ENCODE results near the gene U2AF1.
"Not testable (repeated sequence)": the region's sequence is repeated elsewhere in the genome, so short reads cannot be mapped to it uniquely, and the experiment has no call there.

U2AF1 gene, protein sequence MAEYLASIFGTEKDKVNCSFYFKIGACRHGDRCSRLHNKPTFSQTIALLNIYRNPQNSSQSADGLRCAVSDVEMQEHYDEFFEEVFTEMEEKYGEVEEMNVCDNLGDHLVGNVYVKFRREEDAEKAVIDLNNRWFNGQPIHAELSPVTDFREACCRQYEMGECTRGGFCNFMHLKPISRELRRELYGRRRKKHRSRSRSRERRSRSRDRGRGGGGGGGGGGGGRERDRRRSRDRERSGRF

DNA sequence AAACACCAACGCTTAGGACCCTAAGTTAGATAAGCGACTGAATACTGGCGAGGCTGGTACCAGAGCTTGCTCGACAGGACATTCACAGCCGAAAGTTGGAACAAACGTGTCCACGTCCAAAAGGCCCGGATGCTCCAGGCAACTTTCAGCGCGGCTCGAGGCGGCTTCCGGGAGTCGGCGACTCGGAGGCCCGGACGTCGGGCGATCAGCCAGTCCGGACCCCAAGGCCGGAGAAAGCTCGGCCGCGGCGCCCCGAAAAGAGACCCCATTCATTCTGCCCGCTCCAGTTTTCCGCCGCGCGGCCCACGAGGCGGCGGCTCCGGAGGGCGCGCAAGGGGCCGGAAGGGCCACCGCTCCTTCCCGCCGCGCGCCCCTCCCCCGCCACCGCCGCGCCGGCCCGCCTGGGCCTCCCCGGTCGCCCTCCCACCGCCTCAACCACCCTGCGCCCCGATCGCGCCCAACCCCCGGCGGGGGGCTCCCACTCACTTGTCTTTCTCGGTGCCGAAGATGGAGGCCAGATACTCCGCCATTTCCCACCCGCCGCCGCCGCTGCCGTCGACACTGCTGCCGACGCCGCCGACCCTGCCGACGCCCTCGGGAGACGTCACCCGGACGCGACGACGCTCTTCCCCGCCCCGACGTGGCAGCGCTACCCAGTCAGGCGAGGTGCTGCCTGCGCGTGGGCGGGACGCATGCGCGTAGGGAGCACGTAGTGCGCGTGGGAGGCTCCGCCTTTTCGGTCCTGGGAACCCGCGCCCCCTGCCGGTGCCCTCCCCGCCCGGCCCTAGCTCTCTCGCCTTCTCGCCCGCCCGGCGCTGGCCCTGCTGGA is at the start of gene U2AF1:
U2AF1 (minus strand) TSS at position 606 of the 829 bp plus-strand sequence; CDS start at position 530, 76 bp downstream.
- peak in 1 of 2 donors; percentile 16 for DNase-seq (ENCODE audit: low read depth in 1 of 2, low spot score in 1 of 2)

- not testable (repeated sequence) for DNase-seq (ENCODE audit: low read depth in 1 of 2, low spot score in 1 of 2)
These were observed 46.2 kb upstream of the U2AF1 start for GRCh38 chr21:43153601-43154000.

DNA sequence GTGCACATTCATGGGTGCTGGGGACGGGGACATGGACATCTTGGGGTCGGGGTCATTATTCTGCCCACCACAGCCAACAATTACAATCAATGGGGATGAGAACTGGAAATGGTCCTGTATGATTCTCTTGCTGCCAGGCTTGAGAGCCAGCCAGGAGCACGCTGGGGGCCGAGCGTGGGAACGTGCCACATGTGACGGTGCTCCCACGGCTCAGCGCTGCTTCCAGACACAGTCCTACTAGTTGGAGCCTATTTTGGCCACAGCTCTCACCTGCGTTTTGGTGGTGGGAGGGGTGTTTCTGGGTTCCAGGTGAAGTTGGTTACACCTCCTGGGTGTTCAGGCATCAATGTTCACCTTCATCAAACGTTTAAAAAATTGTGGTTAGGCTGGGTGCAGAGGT is 42.0 kb upstream of the U2AF1 start:
- DNase-seq (ENCODE audit: low read depth in 1 of 2, low spot score in 1 of 2): not testable (repeated sequence)

- DNase-seq (ENCODE audit: low read depth in 1 of 2, low spot score in 1 of 2): not testable (repeated sequence)
These were observed 40.6 kb upstream of the U2AF1 start for GRCh38 chr21:43147999-43148398.

DNA sequence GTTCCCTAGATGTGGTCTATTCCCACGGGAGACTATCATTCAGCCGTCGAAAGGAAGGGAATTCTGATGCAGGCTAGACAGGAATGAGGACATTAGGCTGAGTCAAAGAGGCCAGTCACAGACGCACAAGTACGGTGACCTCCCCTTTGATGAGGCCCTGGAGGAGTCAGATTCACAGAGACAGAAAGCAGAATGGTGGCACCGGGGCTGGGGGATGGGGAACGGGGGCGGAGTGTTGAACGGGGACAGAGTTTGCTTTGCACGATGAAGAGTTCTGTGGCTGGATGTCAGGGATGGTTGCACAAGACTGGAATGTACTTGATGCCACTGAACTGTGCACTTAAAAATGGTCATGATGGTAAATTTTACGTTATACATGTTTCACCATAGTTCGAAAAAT is 39.3 kb upstream of the U2AF1 start:
- DNase-seq (ENCODE audit: low read depth in 1 of 2, low spot score in 1 of 2): not testable (repeated sequence)

DNA sequence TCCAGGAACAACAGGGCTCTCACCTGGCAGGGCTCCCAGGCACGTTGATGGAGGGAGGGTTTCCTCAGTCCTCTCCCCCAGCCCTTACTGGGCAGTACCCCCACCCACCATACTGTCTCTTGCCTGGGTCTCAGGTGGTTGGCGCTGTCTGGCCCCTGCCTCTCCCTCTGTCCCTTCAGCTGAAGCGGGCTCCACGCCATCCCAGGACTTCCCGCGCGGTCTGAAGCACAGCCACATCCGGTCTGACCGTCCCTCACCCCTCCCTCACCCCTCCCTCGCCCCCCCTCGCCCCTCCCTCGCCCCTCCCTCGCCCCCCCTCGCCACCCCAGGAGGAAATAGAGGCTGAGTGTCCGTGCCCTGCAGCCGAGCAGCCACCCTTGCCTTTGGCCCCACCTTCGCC is 34.0 kb upstream of the U2AF1 start:
- not testable (repeated sequence) for DNase-seq (ENCODE audit: low read depth in 1 of 2, low spot score in 1 of 2)

DNA sequence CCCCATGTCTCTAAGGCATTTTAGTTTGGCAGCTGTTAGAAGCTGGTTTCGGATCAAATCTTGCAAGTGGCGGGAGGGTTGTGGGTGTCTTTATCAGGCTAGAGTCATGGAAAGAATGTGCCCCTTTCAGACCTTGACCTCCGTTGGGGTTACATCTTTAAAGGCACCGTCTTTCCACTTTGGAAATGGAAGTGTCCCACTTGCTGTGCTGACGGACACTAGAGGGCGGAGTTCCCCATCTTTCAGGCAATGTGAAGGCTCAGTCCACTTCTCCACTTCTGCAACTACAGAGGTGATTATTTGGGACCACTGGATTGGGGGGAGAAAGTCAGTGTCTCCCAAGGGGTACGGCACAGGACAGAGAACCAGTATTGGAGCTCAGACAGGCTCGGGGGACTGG is 31.6 kb upstream of the U2AF1 start:
- not testable (repeated sequence) for DNase-seq (ENCODE audit: low read depth in 1 of 2, low spot score in 1 of 2)

- not testable (repeated sequence) for DNase-seq (ENCODE audit: low read depth in 1 of 2, low spot score in 1 of 2)
These were observed 27.1 kb upstream of the U2AF1 start for GRCh38 chr21:43134520-43134919.

DNA sequence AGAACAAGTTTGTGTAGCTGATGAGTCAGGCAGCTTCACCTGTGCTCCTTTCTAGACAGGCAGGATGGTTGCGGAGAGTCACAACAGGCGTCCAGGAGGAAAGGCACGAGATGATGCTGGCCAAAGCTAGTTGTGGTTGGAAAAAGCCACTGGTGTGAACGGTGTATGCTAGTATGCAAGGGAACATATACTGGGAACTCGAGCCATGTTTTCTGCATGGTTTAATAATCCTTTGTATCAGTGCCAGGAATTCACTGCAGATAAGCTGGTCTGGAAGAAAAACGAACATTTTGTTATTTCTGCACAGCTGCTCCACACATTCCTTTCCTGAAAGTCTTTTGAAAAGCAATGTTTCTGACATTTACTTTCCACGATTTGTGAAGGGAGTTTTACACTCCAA is 22.7 kb upstream of the U2AF1 start:
- DNase-seq (ENCODE audit: low read depth in 1 of 2, low spot score in 1 of 2): not testable (repeated sequence)

DNA sequence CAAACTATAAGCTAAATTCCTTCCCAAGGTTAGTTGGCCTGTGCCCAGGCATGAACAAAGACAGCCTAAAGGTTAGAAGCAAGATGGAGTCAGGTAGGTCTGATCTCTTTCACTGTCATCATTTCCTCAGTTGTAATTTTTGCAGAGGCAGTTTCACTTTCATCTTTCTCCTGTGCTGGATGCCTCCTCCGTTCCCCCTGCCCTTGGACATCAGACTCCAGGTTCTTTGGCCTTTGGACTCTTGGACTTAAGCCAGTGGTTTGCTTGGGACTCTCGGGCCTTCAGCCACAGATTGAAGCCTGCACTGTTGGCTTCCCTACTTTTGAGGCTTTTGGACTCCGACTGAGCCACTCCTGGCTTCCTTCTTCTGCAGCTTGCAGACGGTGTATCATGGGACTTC is 8.6 kb upstream of the U2AF1 start:
- not testable (repeated sequence) for DNase-seq (ENCODE audit: low read depth in 1 of 2, low spot score in 1 of 2)

GRCh38 chr21:43114483-43114882 is 7.1 kb upstream of the U2AF1 start:
- not testable (repeated sequence) for DNase-seq (ENCODE audit: low read depth in 1 of 2, low spot score in 1 of 2)

DNA sequence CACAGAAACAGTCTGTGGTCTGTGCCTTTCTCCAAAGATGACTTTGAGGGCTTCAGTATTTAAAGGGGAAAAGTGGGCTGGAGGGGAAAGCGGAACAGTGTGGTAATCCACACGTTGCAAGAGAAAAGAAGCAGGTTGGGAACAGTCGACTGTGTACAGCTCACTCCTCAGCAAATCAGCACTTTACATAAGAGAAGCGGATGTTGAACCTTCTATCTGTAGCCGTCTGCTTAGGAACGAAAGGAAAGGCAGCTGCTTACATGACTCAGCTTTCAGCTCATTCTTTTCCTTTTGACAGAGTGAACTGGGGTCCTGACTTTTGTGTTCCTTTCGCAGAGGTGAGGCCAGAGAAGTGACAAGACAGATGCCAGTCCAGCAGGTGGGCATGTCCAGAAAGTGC is 1.6 kb upstream of the U2AF1 start:
- not testable (repeated sequence) for DNase-seq (ENCODE audit: low read depth in 1 of 2, low spot score in 1 of 2)

- DNase-seq (ENCODE audit: low read depth in 1 of 2, low spot score in 1 of 2): not testable (repeated sequence)
These were observed 807 bp upstream of the U2AF1 start for GRCh38 chr21:43108177-43108576.

DNA sequence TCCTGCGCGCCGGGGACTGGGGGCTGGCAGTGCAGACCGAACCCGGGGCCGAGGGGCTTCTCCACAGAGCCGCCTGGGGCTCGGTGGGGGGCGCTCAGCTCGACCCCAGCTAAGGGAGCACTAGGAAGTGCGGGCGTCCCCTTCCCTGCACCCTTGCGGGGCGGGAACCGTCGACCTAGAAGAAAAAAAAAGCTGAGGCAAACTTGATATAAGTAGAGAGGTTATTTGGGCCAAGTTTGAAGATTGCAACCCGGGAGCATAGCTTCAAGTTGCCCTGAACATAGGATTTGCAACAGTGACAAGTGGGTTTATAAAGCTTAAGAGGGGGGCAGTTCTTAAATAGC is 396 bp upstream of the U2AF1 start:
- DNase-seq (ENCODE audit: low read depth in 1 of 2, low spot score in 1 of 2): not testable (repeated sequence)

- not testable (repeated sequence) for DNase-seq (ENCODE audit: low read depth in 1 of 2, low spot score in 1 of 2)
These were observed 2.7 kb downstream of the U2AF1 start for GRCh38 chr21:43104642-43105041.

DNA sequence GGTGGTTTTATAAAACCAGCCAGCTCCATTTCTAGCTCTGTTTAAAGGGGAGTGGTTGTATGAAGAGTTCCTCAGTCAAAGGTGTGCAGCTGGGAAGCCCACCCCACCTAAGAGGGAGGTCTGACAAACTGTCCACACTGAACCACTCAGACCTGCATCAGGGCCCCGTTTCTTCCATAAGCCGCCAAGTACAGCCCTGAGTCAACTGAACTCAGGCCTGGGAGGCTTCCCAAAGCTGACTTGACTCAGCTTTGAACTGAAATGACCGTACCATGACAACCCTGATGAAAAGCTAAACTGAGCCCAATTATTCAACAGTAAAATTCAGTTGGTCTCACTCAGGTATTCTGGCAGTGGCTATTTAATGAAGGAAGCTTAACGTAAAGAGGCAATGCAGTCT is 5.1 kb downstream of the U2AF1 start:
- not testable (repeated sequence) for DNase-seq (ENCODE audit: low read depth in 1 of 2, low spot score in 1 of 2)

- not testable (repeated sequence) for DNase-seq (ENCODE audit: low read depth in 1 of 2, low spot score in 1 of 2)
These were observed 5.7 kb downstream of the U2AF1 start for GRCh38 chr21:43101676-43102075.

GRCh38 chr21:43101000-43101399 is 6.4 kb downstream of the U2AF1 start:
- DNase-seq (ENCODE audit: low read depth in 1 of 2, low spot score in 1 of 2): not testable (repeated sequence)

DNA sequence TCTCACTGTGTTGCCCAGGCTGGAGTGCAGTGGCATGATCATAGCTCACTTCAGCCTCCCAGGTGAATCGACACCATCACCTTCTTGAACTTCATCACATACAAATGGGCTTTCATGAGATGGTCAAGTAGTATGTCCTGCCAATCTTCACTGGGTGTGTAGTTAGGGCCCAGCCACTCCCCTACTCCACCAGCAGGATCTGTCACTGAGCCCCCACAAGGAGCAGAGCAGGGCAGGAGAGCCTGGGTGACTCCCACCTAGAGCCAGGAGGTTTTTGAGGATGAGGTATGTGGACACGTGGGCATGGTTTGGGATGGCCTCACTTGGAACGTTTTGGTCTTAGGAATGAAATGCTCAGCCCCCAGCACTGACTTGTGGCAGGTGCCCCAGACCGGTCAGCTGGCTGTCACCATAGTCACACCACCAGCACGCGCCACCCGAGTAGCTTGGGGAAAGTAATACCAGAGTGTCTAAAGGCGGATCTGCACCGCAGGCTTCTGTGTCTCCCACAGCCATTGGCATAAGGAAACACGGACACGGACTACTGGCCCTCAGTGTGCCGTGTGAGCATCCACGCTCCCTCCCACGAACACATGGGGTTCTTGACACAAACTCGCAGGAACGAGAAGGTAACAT is 15.3 kb downstream of the U2AF1 start:
- DNase-seq (ENCODE audit: low read depth in 1 of 2, low spot score in 1 of 2): not testable (repeated sequence)

DNA sequence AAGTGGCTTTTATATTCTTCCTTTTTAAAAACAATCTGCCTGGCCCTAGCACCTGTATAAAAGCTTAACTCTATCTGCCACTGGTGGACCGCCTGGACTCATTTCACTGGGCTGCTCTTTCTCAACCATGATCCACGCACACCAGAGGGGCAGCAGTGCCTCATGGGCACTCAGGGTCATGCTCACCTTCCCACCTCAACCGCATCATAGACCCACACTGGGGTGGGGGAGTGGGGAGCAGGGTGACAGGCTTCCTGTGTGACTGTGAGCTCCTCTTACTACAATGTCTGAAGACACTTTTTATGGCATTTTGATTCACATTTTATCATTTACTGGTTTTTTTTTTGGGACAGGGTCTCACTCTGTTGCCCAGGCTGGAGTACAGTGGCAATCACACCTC is 16.4 kb downstream of the U2AF1 start:
- DNase-seq (ENCODE audit: low read depth in 1 of 2, low spot score in 1 of 2): not testable (repeated sequence)

DNA sequence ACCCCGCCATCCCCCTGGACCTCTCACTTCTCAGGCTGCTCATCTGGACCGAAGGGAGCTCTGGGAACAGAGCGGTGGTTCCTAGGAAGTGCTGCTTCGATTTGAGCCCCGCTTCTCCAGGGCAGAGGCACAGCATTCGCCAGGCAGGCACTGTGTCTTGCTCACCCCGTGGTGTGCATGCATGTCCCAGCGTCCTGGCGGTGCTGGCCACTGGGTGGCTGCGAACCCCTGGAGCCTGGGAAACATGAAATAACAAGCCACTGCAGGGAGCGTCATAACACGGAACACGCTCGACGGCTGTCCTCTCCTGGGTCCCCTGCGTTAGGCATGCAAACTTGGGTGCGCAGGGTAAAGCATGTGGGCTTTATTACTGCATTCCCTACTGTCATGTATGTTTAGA is 17.9 kb downstream of the U2AF1 start:
- DNase-seq (ENCODE audit: low read depth in 1 of 2, low spot score in 1 of 2): not testable (repeated sequence)

Data from activated T-helper 1 cell treated with anti-CD3 and anti-CD28 coated beads, Interleukin-2, amount 50 U/mL, for 16 hours (primary cell).